ENCODE measurements around the gene MAML1. TPM values are rescaled to one million over a fixed set of nuclear protein-coding genes. Genes with fewer than 3 reads are reported as not detected.

MAML1 gene
- total and polyA plus RNA-seq, 2 donors (not counting 1 experiment from before 2014, with no cell fraction given): 12.0 to 50.6 TPM

GRCh38 chr5:179823937-179824744 is 91.5 kb downstream of the MAML1 start:
- WGBS (ENCODE audit: insufficient coverage): 98% methylated on average over 22 of the region's 22 CpGs
- H3K79me2 ChIP-seq (ENCODE audit: control insufficient read depth, insufficient read depth, low read length): peaks cover 68% of the 10 kb centered on the region
- no peak overlapping the region for H3K27ac ChIP-seq (ENCODE audit: low read length in 2 of 2)
- no peaks in the 10 kb centered on the region for H3K27me3 ChIP-seq (replicated peaks in 1 of 4; ENCODE audit: control extremely low read depth in 1 of 4, control insufficient read depth in 3 of 4, insufficient read depth in 4 of 4, low read length in 3 of 4)
- Mint-ChIP-seq H3K4me1 (peaks cover 44% of the 10 kb centered on the region), H3K9me3 (ENCODE audit: insufficient read depth) (no peaks in the 10 kb centered on the region), H3K4me3 (no peak overlapping the region), H3K27ac (peak overlapping the region; percentile 20), H3K27me3 (no peaks in the 10 kb centered on the region)
- no peak overlapping the region for H2AFZ ChIP-seq (ENCODE audit: insufficient read depth, low read depth, low read length, poor library complexity, severe bottlenecking)
- H3K9ac ChIP-seq (ENCODE audit: low read length): no peak overlapping the region
- peaks cover 22 to 28% of the 10 kb centered on the region in 2 donors for H3K4me1 ChIP-seq (ENCODE audit: control insufficient read depth in 2 of 2, insufficient read depth in 2 of 2, low read length in 2 of 2)
- no peak for TF ChIP-seq EZH2 (IDR thresholded peaks at IDR 0.05; ENCODE audit: borderline replicate concordance, insufficient read depth, low read depth, low read length, poor library complexity, severe bottlenecking)
- TF ChIP-seq CTCF (IDR thresholded peaks at IDR 0.05): no peak
- no peaks in the 10 kb centered on the region for H3K9me3 ChIP-seq (ENCODE audit: control extremely low read depth in 1 of 3, control insufficient read depth in 2 of 3, insufficient read depth in 1 of 3, low read length in 2 of 3)
- DNase-seq: no peak
- no peak overlapping the region for H3K4me2 ChIP-seq (replicated peaks; ENCODE audit: low read depth, low read length, poor library complexity, severe bottlenecking)
- intact Hi-C loops (cut with micrococcal nuclease): no loop called here
- H4K20me1 ChIP-seq (ENCODE audit: control insufficient read depth, insufficient read depth, low read length, poor library complexity, severe bottlenecking): peaks cover 84% of the 10 kb centered on the region
- POLR2A ChIA-PET: no interaction called here
- ATAC-seq (ENCODE audit: low read depth): no peak
- CTCF ChIA-PET: no interaction called here
- H3K4me3 ChIP-seq (ENCODE audit: control extremely low read depth in 1 of 5, extremely low read depth in 1 of 5, insufficient read depth in 1 of 5, low read depth in 2 of 5, low read length in 4 of 5): no peak overlapping the region
- H3K36me3 ChIP-seq (replicated peaks in 1 of 2; ENCODE audit: control extremely low read depth in 1 of 2, control insufficient read depth in 1 of 2, extremely low read depth in 1 of 2, insufficient read depth in 2 of 2, low read length in 1 of 2): peaks cover 2 to 56% of the 10 kb centered on the region in 2 experiments

- Histone ChIP-seq H4K20me1 (ENCODE audit: control insufficient read depth, insufficient read depth, low read length, poor library complexity, severe bottlenecking) (peaks cover 90% of the 10 kb centered on the region), H2AFZ (ENCODE audit: insufficient read depth, low read depth, low read length, poor library complexity, severe bottlenecking) (no peak overlapping the region), H3K4me1 (ENCODE audit: control insufficient read depth in 2 of 2, insufficient read depth in 2 of 2, low read length in 2 of 2) (peaks cover 16 to 22% of the 10 kb centered on the region in 2 donors), H3K79me2 (ENCODE audit: control insufficient read depth, insufficient read depth, low read length) (peaks cover 70% of the 10 kb centered on the region), H3K4me2 (replicated peaks; ENCODE audit: low read depth, low read length, poor library complexity, severe bottlenecking) (no peak overlapping the region), H3K4me3 (ENCODE audit: control extremely low read depth in 1 of 5, extremely low read depth in 1 of 5, insufficient read depth in 1 of 5, low read depth in 2 of 5, low read length in 4 of 5) (no peak overlapping the region), H3K27ac (ENCODE audit: low read length in 2 of 2) (no peak overlapping the region), H3K27me3 (replicated peaks in 1 of 4; ENCODE audit: control extremely low read depth in 1 of 4, control insufficient read depth in 3 of 4, insufficient read depth in 4 of 4, low read length in 3 of 4) (no peaks in the 10 kb centered on the region), H3K36me3 (replicated peaks in 1 of 2; ENCODE audit: control extremely low read depth in 1 of 2, control insufficient read depth in 1 of 2, extremely low read depth in 1 of 2, insufficient read depth in 2 of 2, low read length in 1 of 2) (peaks cover 2 to 61% of the 10 kb centered on the region in 2 experiments), H3K9ac (ENCODE audit: low read length) (no peak overlapping the region), H3K9me3 (ENCODE audit: control extremely low read depth in 1 of 3, control insufficient read depth in 2 of 3, insufficient read depth in 1 of 3, low read length in 2 of 3) (no peaks in the 10 kb centered on the region)
- Mint-ChIP-seq H3K4me3 (no peak overlapping the region), H3K9me3 (ENCODE audit: insufficient read depth) (no peaks in the 10 kb centered on the region), H3K4me1 (peaks cover 40% of the 10 kb centered on the region), H3K27me3 (no peaks in the 10 kb centered on the region), H3K27ac (no peak overlapping the region)
- DNase-seq (no peak), ATAC-seq (ENCODE audit: low read depth) (no peak)
- ChIA-PET CTCF (interaction anchor here (0.8 kb wide), 1 partner anchor 22 kb away, joined by 4 read pairs; no protein-coding TSS in a partner anchor), POLR2A (no interaction called here)
- 100% methylated on average over 1 of the region's 3 CpGs for WGBS (ENCODE audit: insufficient coverage)
- intact Hi-C loops (cut with micrococcal nuclease): no loop called here
- TF ChIP-seq CTCF (IDR thresholded peaks at IDR 0.05) (no peak), EZH2 (IDR thresholded peaks at IDR 0.05; ENCODE audit: borderline replicate concordance, insufficient read depth, low read depth, low read length, poor library complexity, severe bottlenecking) (no peak)
These were observed 92.1 kb downstream of the MAML1 start for GRCh38 chr5:179824745-179825112.

Data from B cell (primary cell).